HG03342 (cell line): ENCODE results near the gene COL6A1.
"Not testable (repeated sequence)": the region's sequence is repeated elsewhere in the genome, so short reads cannot be mapped to it uniquely, and the experiment has no call there.

Source experiments
- ATAC-seq: cut with Tn5 transposase; IDR thresholded peaks from one replicate; pipeline ENCODE4 v1.9.1; 2021; ENCODE audit warnings: mild to moderate bottlenecking, moderate library complexity; ENCODE audit not compliant: unreplicated experiment

COL6A1 gene

GRCh38 chr21:45945868-45946210, 35.7 kb upstream of the COL6A1 start:
- ATAC-seq, result no peak

GRCh38 chr21:45947296-45947695, 34.3 kb upstream of the COL6A1 start:
- ATAC-seq, result no peak

GRCh38 chr21:45947716-45948255, 33.8 kb upstream of the COL6A1 start:
- ATAC-seq, result no peak

GRCh38 chr21:45948576-45949141, 32.9 kb upstream of the COL6A1 start:
- no peak for ATAC-seq

DNA sequence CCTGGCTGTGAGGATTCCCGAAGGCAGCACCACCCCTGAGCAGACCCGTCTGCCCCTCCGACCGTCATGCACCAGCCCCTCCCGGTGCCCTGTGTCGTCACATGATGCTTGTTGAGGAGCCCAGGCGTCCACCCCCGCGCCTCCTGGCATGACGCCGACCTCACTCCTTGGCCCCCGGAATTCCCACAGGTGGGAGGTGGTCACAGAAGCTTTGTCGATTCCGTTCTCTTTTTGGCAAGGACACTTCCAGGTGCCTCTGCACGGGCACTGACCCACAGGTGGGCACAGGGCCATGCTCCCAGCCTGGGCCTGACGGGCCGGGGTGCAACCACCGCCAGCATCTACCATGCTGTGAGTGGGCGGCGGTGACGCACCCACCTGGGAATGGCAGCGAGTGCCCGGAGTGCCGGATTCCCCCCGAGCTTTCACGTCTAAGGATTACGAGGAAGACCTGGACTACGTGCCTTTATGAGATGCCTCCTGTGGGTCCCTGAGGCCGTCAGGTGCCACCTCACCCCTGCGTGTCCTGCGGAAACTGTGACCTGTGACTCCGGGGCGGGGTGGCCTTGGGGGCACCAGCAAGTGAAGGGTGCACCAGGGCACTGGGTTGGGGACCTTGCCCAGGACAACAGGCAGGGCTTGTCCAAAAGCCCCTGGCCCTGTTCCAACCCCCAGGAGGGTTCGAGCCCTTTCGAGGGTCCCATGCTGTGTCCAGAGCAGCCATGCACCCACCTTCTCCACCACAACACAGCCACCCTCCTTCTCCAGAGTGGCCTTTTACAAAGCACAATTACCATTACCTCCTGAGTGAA, 31.4 kb upstream of the COL6A1 start:
- ATAC-seq, result no peak

DNA sequence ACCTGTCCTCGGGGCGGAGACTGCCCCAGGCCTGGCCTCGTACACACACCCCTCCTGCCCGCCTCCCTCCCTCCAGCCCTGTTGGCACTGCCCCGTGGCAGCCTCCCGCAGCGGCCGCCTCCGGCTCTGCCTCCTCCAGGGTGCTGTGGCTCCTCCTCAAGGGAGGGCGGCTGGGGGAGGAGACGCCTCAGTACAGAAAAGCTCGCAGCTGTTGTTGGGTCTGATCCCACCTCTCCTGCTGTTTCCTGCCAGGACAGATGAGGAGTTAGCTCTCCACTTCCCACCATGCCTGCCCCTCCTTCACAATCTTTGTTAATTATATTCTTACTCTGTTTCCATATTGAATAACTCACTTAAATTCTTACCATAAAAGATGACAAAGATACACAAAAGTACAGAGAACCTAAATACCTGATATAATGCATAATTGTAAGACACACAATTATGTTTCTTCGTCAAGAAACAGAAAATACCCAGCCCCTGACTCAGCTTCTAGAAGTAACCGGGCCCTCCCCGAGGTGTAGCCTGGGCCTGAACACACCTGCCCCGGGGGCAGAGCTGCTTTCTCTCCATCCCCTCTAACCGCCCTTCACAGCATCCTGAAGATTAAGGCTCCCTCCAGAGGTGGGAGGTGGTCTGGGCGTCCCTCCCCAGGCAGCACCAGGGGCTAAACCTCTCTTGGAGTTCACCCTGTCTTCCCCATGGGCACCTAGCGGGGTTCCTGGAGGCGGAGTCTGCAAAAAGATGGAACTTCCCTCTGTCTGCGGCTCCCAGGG, 30.6 kb upstream of the COL6A1 start:
- ATAC-seq, result no peak

DNA sequence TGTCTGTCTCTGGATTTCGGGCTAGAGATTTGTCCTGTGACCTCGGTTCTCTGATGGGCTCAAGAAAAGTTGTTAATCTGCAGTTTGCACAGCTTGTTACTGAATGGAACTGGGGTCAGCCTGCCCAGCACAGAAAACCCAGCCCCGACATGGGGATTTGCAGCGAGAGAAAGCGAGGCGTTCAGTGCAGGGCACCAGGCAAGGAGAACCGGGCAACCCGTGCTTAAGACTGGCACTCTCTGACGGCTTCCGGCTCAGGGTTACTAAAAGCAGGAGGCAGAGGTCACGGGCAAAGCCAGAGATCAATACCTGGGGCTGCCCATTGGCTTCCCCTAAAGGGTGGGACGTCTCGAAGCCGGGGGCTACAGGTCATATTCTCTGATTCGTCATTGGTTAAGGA, 29.9 kb upstream of the COL6A1 start:
- no peak for ATAC-seq

GRCh38 chr21:45952527-45952926, 29.0 kb upstream of the COL6A1 start:
- ATAC-seq, result not testable (repeated sequence)

GRCh38 chr21:45952974-45953373, 28.6 kb upstream of the COL6A1 start:
- no peak for ATAC-seq

GRCh38 chr21:45954261-45954660, 27.3 kb upstream of the COL6A1 start:
- ATAC-seq, result no peak

GRCh38 chr21:45954921-45955320, 26.6 kb upstream of the COL6A1 start:
- no peak for ATAC-seq

GRCh38 chr21:45957551-45957950, 24.0 kb upstream of the COL6A1 start:
- no peak for ATAC-seq

DNA sequence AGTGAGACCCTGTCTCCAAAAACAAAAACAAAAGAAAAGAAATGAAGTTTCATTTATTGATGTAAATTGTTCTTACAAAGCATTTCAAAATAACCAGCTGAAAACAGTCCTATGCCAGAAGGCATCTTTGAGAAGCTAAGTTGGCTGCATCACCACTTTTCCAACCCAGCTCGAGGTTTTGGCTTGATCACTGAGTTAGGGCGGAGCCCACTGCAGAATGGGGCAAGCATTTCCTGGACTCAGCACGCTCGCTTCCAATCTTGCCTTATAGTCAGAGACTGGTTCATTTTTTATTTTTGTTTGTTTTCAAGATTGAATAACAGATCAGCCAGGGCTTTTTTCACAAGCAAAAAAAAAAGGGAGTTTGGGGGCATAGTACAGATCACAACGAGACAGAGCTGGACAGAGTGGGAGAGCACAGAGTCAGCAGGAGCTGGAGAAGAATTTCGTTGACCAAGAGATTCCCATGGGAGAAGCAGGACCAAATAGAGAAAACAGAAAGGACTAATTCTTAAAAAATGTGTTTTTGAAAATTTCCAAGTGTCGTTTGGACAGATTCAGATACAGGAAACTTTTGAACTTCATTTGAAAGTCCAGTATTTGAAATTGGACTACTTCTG, 23.5 kb upstream of the COL6A1 start:
- no peak for ATAC-seq

DNA sequence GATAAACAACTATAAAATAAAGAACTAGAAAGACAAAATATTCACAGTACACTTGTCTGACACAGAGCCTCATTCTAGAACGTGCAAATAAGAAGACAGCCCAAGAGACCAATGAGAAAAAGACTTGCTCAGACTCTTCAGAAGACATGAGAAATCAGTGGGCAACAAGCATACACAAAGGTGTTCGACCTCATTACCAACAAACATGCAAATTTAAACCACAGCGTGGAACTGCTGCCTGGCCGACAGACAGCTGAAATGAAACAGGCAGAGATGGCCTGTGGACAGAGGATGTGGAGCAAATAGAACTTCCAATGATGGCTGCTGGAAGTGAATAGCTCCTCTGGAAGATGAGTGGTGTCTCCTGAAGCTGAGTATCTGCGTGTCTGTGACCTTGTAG, 22.4 kb upstream of the COL6A1 start:
- ATAC-seq, result no peak

DNA sequence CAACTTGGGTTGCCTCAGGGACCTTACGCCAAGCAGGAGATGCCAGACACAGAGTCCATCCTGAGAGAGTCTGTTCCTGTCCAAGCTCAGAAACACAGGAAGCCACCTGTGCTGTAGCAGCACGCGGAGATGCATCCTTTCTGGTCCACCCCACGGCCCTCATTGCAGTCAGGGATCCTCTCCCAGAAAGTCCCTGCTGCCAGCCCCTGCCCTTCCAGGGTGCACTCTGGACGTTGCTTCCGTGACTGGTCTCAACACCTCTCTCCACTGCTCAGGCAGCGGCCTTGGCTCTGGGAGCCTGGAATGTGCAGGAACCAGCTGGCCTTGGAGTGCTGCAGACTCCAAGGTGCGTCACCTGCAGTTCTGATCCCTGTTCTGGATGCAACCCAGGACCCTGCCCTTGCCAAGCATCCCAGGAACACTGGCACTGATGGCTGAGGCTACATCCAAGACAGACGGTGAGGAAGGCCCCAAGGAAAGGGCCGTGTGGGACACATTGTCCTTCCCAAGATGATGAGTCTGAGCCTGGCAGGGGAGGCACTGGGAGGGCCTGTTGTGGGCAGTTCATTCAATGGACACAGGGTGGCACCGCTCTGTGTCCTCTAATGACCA, 21.7 kb upstream of the COL6A1 start:
- no peak for ATAC-seq

GRCh38 chr21:45961408-45961807, 20.2 kb upstream of the COL6A1 start:
- not testable (repeated sequence) for ATAC-seq

- no peak for ATAC-seq
Measured at GRCh38 chr21:45962531-45963231, 18.9 kb upstream of the COL6A1 start.

DNA sequence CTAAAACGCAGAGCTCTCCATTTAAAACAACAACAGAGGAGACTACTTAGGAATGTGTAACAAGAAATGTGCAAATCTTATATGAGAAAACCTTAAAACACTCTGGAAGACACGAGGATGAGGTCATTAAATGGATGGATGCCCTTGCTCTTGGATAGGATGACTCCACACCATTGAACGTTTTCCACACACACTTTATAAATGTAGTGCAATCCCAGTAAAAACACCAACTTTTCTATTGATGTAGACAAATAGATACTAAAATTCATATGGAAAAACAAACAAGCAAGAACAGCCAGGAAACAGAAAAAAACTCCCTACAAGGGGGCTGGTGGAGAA, 18.4 kb upstream of the COL6A1 start:
- no peak for ATAC-seq

GRCh38 chr21:45964649-45965048, 16.9 kb upstream of the COL6A1 start:
- ATAC-seq, result no peak

DNA sequence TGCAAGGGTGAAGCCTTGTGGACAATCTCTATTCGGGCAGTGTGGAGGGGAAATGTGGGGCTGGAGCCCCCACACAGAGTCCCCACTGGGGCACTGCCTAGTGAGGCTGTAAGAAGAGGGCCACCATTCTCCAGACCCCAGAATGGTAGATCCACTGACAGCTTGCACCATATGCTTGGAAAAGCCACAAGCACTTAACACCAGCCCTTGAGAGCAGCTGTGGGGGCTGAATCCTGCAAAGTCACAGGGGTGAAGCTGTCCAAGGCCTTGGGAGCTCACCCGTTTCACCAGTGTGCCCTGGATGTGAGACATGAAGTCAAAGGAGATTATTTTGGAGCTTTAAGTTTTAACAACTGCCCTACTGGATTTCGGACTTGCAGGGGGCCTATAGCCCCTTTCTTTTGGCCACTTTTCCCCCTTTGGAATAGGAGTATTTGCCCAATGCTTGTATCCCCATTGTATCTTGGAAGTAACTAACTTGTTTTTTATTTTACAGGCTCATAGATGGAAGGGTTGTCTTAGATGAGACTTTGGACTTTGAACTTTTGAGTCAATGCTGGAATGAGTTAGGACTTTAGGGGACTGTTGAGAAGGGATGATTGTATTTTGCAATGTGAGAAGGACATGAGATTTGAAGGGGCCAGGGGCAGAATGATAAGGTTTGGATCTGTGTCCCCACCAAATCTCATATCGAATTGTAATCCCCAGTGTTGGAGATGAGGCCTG, 16.3 kb upstream of the COL6A1 start:
- no peak for ATAC-seq
